Renal cortex interstitium (tissue), 11 donors: ENCODE measurements around the gene SH3RF3. TPM values are rescaled to one million over a fixed set of nuclear protein-coding genes. Genes with fewer than 3 reads are reported as not detected.

Experiments
- DNase-seq, 11 donors: peaks; one replicate each; pipeline ENCODE4 v3.0.0-alpha.2; 2013; ENCODE audit warnings: low read depth in 9 of 11, low spot score in 4 of 11; ENCODE audit errors: extremely low read depth in 1 of 11
- polyA plus RNA-seq, 3 donors: library from polyadenylated mRNA; unstranded; fragments of 120-200 nt; gene quantifications; one replicate each; pipeline ENCODE4 v1.2.1, GENCODE V29; 2013; ENCODE audit not compliant: insufficient read length in 3 of 3

The SH3RF3 gene
- polyA plus RNA-seq, 3 donors, result 4.2 to 5.8 (median 5.2) TPM

- DNase-seq, result no peak
These were observed 114.7 kb downstream of the SH3RF3 start for GRCh38 chr2:109243526-109244303.

GRCh38 chr2:109244304-109244582 is 115.2 kb downstream of the SH3RF3 start:
- no peak for DNase-seq

GRCh38 chr2:109244750-109245382 is 115.9 kb downstream of the SH3RF3 start:
- no peak for DNase-seq

- no peak for DNase-seq
These were observed 117.2 kb downstream of the SH3RF3 start for GRCh38 chr2:109246176-109246575.

GRCh38 chr2:109246616-109247015 is 117.6 kb downstream of the SH3RF3 start:
- no peak for DNase-seq

DNA sequence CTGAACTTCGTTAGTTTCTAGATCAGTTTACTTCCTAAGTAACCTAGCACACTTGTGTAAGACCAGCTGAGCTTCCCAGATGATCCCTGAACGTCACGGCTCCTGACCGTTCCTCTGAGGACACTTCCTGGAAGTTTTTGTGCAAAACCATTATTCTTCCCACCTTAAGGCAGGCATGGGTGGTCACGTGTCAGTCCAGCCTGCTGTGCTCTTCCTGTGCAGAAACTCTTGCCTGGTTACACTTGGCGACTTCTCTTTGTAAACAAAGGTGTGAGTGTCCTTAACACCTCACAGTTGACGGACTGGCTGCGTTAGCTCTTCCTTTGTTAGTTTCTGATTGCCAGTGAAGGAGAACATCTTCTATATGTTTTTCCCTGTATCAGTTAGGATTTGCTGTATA is 118.3 kb downstream of the SH3RF3 start:
- no peak for DNase-seq

- no peak for DNase-seq
These were observed 118.8 kb downstream of the SH3RF3 start for GRCh38 chr2:109247812-109248211.

GRCh38 chr2:109248590-109248989 is 119.6 kb downstream of the SH3RF3 start:
- DNase-seq, result no peak

DNA sequence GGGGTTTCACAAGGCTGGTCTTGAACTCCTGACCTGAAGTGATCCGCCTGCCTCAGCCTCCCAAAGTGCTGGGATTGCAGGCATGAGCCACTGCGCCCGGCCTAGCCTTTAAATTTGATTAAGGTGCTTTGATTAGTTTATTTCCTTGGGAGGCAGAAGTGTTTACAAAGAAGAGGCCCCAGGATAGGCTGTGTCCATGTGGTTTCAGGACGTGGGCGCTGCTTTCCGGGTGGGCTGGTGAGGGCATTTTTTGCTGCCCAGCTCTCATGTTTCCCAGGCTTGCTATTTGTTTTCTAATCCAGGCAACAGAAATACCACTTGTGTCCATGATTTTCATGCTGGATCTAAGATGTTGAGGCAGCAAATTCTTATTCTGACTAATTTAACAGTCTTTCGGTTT is 124.2 kb downstream of the SH3RF3 start:
- DNase-seq, result no peak

DNA sequence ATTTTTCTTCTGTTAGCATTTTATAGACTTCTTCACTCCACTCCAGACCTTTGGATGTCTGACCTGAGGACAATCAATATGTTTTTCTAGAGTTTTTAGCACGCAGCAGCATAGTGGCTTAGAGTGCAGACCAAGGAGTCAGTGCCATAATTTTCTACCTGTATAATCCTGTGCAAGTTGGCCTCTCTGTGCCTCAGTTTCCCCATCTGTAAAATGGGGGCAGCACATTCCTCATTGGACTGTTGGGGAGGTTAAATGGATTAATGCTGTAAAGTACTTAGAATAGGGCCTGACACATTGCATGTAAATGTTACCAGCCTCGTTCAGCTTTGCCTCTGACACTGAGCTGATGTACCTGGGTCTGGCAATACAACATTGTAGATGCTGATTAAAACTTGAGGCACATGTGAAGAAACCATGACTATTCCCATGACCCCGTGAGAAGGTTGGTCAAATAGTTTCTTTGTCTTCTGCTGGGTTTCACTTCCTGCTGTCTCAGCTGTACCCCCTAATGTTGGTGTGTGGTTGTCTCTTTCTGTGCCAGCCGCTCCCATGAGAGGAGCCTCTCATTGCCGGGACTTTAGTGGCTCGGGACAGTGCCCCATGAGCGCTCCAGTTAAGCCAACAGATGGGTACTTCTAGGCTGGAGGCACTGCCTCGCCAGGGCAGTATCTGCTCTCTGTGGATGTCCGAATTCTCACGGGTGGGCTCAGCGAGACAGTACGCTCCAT is 125.3 kb downstream of the SH3RF3 start:
- no peak for DNase-seq

DNA sequence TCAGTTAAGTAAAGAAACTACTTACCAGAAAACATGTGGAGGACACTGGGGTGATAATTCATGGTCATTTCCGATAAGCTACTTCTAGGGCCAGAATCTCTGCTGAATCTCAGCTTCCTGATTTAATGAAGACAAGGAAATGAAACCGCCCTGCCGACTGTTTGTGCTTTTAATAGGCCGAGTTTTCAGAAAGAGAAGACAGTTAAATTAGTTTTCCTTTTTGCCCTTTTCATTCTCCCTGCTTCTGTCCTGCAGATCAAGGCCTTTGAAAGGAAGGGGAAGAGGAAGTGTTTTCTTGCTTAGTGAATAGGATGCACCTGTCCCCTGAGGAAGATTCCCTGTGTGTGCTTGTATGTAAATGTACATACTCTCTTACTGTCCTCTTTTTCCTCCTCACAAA is 126.6 kb downstream of the SH3RF3 start:
- DNase-seq, result no peak

- no peak for DNase-seq
These were observed 127.1 kb downstream of the SH3RF3 start for GRCh38 chr2:109256111-109256510.

DNA sequence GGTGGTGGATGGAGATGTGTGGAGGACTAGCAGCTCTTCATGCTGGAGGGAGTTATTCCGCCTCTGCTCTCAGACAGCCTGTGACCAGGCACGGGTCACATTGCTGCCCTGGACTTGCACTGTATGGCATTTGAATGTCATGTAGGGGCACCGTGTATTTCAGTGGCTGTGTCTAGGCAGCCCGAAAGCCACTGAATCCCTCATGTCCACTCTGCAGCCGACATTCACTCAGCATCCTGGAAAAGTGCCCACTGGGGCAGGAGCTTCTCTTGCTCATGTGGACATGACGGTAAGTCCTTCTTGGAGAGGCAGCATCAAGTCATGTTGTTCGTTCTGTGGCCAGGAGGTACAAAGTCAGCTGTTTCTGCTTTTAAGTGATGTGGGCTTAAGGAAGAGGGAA is 127.9 kb downstream of the SH3RF3 start:
- DNase-seq, result no peak

- no peak for DNase-seq
These were observed 128.6 kb downstream of the SH3RF3 start for GRCh38 chr2:109257653-109258052.

- no peak for DNase-seq
These were observed 129.4 kb downstream of the SH3RF3 start for GRCh38 chr2:109258376-109258775.

DNA sequence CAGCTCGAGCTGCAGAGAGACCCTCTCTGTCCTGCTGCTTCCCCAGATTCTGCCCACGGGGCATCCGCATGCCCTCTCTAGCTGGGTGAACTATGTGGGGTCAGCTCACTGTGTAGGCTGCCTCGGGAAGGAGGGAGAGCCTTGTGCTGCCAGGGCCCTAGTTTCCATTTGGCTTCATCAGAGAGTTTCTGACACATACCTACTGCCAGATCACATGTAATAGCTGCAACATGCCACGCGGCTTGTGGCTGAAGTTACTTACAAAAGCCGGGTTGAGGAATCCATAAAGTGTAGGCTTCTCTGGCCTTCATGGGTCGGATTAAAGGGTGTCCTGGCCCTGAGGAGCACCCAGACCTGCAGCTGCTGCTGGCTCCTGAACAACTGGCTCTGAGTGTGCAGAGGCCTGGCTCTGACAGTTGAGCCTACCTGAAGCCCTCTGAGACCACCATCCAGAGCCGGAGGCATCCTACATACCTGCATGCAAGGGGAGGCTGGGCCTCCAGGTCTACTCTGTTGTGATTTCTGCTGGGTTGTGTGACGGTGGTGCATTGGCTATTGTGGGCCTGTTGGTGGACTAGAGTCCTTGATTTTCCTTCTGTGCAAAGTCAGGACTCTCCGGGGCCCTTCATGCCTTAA is 130.0 kb downstream of the SH3RF3 start:
- DNase-seq, result no peak

DNA sequence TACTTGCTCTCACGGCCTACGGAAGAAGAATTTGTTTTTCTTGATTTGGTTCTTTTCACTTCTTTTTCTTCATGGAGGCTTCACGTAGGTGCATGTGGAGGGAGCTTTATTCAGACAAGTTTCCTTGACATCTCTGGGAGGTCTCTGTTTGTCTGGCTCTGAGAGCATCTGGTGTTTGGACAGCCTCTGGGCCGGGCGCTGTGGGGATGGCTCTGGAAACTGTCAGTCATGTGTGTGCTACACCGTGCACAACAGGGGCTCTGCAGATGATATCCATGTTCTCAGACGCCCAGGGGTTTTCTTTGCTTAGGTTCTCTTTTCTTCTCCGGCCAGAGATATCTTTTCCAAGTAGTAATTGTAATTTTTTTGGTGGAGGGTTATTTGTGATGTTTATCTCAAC is 130.7 kb downstream of the SH3RF3 start:
- DNase-seq, result no peak

DNA sequence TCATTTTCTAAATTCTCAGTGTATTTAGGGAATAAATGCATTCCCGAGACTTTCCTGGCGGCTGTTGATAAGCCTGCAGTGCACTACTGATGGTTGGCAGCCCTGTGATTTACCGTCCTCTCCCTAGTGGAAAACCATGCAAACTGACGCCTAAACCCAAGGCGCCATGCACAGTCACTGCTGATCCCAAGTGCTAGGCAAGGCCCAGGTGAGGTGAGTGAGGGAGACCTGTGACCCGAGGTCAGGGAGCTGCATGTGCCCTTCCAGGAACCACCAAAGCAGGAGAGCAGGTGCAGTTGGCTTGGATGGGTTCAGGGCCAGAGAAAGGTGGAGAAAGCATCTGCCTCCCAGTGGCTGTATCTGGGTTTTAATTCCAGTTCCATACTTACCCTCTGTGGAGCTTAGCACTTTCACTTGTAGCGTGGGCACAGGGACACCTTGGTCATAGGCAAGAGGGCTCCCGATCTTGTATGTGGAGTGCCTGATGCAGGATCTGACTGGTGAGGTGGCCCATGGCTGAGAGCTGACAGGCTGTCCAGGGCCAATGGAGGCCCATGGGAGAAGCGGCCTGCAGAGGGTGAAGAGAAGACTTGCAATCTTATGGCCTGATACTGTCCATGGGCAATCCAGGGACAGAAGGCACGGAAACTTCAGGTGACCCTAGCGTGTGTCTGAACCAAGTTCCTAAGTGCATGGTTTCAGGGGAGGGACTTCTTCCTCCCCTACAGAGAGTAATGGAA is 131.3 kb downstream of the SH3RF3 start:
- no peak for DNase-seq
